ENCODE measurements around the gene TPGS2.

Gene TPGS2

DNA sequence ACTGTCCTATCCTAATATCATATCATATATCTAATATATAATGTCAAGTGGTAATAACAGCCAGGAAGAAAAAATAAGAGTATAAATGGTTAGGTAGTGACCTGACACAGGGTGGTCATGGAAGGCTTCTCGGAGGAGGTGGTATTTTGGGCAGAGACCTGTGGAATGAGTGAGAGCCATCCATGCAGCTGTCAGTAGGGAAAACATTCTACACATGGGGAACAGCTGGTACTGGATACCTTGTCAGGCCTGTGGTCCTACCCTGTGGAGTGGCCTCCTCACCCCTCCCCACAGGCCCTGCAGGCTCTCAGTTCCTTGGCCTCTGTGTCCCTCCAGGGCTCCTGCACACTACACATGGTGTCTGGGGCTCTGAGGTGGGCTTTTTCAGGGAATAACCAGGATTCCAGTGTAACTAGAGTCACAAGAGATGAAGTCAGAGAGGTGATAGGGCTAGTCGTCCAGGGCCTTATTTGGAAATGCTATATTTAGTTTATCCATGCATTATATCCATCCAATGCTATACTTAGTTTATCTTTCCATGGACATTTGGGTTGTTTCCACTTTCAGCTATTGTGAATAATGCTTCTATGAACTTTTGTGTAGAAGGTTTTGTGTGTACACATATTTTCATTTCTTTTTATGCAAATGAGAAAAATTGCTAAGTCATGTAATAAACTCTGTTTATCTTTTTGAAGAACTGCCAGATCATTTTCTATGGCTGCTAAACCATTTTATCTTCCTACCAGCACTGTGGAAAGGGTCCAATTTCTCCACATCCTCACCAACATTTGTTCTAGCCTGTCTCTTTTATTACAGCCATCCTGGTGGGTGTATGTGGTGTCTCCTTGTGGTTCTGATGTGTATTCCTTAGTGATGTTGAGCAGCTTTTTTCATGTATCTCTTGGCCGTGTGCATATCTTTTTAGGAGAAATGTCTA lies 75.6 kb downstream of the TPGS2 start:
- no peak for DNase-seq
- TF ChIP-seq, protein P1, sequence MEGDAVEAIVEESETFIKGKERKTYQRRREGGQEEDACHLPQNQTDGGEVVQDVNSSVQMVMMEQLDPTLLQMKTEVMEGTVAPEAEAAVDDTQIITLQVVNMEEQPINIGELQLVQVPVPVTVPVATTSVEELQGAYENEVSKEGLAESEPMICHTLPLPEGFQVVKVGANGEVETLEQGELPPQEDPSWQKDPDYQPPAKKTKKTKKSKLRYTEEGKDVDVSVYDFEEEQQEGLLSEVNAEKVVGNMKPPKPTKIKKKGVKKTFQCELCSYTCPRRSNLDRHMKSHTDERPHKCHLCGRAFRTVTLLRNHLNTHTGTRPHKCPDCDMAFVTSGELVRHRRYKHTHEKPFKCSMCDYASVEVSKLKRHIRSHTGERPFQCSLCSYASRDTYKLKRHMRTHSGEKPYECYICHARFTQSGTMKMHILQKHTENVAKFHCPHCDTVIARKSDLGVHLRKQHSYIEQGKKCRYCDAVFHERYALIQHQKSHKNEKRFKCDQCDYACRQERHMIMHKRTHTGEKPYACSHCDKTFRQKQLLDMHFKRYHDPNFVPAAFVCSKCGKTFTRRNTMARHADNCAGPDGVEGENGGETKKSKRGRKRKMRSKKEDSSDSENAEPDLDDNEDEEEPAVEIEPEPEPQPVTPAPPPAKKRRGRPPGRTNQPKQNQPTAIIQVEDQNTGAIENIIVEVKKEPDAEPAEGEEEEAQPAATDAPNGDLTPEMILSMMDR (IDR thresholded peaks at IDR 0.05; ENCODE audit: low read depth, low read length), result no peak
- no peaks in the 10 kb centered on the region for H3K27me3 ChIP-seq
- no peaks in the 10 kb centered on the region for H3K36me3 ChIP-seq
- H3K4me3 ChIP-seq (ENCODE audit: low read depth, low read length), result no peak overlapping the region
- no peaks in the 10 kb centered on the region for H3K4me1 ChIP-seq
- no peaks in the 10 kb centered on the region for H3K9me3 ChIP-seq

DNA sequence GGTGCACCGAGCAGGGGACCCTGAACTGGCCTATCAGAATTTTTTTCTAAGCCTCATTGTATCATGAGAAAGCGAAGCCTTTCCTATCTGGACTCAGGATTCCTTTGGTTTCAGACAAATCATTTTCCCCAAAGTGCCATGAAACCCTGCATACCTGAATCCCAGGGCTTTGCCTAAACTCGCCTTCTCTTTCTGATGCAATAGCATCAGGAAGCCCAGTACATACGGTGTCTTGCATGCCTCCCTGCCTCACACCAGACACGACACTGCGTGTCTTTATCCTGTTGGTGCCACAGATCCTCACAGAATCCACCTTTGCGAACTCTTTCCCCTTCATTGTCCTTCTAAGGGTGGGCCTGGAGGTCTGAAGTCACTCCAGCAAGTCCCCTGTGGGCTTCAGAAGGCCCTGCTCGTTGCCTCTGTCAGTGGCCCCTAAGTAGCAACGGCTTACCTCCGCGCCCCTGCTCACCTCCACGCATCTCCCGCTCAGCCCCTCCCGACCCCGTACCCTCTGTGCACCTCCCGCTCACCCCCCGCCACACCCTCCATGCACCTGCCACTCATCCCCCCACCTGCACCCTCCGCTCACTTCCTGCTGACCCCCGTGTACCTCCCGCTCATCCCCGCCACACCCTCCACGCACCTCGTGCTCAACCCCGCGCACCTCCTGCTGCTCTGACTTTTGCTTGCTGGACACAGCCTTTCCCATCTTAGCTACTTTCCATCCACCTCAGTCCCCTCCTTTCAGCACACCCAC lies 83.4 kb downstream of the TPGS2 start:
- no peak for DNase-seq
- Histone ChIP-seq H3K9me3 (no peaks in the 10 kb centered on the region), H3K36me3 (no peaks in the 10 kb centered on the region), H3K4me1 (no peaks in the 10 kb centered on the region), H3K4me3 (ENCODE audit: low read depth, low read length) (no peak overlapping the region), H3K27me3 (no peaks in the 10 kb centered on the region)
- TF ChIP-seq, protein P1 (IDR thresholded peaks at IDR 0.05; ENCODE audit: low read depth, low read length), result no peak

DNA sequence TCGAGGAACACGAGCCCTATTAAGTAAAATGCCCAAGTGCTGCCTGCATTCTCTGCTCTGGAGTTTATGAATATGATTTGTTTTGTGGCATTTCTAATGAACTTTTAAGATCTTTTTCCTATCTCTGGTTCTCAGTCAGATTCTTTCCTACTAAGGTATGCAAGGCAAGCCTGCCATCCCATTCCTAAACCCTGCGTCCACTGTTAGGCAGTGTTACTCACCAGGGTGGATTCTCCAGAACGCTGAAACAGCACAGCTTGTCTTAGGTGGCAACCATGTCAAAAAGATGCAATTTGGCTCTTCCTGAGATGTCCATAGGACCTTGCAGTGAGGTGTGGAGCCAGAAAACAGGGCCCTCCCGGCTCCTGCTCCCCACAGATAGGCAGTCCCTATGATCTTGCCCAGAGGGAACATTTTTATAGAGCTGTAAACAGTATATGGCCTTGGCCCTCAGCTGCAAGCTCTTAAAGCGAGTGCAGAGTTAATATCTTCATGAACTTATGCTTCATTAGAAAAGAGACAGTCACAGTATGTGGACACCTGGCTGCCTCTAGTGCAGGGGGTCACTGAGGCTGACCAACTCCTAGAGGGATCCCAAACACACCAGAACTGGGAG lies 84.4 kb downstream of the TPGS2 start:
- DNase-seq, result no peak
- no peaks in the 10 kb centered on the region for H3K27me3 ChIP-seq
- H3K4me3 ChIP-seq (ENCODE audit: low read depth, low read length), result no peak overlapping the region
- TF ChIP-seq, protein P1 (IDR thresholded peaks at IDR 0.05; ENCODE audit: low read depth, low read length), result no peak
- no peaks in the 10 kb centered on the region for H3K36me3 ChIP-seq
- no peaks in the 10 kb centered on the region for H3K9me3 ChIP-seq
- no peaks in the 10 kb centered on the region for H3K4me1 ChIP-seq
